Aorta (tissue), 5 donors: ENCODE measurements around the gene CCDC167. TPM values are rescaled to one million over a fixed set of nuclear protein-coding genes. Genes with fewer than 3 reads are reported as not detected.

Experiments used
- ATAC-seq: fragments of 200-7000 bp; cut with Tn5 transposase; one replicate; pipeline ENCODE4 v1.9.1; 2022; ENCODE audit warnings: moderate library complexity; ENCODE audit not compliant: low FRiP score
- DNase-seq, 2 donors: peaks; one replicate each; pipeline ENCODE4 v3.0.0-alpha.2; 2020
- H3K27ac ChIP-seq, 2 donors: one replicate each; pipeline ENCODE4 v1.5.1; 2013; ENCODE audit warnings: low read length in 2 of 2, mild to moderate bottlenecking in 2 of 2, moderate library complexity in 2 of 2, control low read depth in 1 of 2, inconsistent platforms in 1 of 2, low read depth in 1 of 2
- H3K27me3 ChIP-seq, 2 donors: one replicate each; pipeline ENCODE4 v1.6.1; 2013; ENCODE audit warnings: control low read depth in 1 of 2, low read length in 1 of 2, mild to moderate bottlenecking in 1 of 2, moderate library complexity in 1 of 2; ENCODE audit not compliant: insufficient read depth in 2 of 2, control insufficient read depth in 1 of 2
- H3K36me3 ChIP-seq, 2 donors: one replicate each; pipeline ENCODE4 v1.6.1; 2013; ENCODE audit warnings: control low read depth in 1 of 2, low read length in 1 of 2, mild to moderate bottlenecking in 1 of 2; ENCODE audit not compliant: insufficient read depth in 2 of 2, control insufficient read depth in 1 of 2
- H3K4me1 ChIP-seq, 2 donors: one replicate each; pipeline ENCODE4 v1.6.1; 2013; ENCODE audit warnings: low read length in 2 of 2, control low read depth in 1 of 2, mild to moderate bottlenecking in 1 of 2, moderate library complexity in 1 of 2; ENCODE audit not compliant: insufficient read depth in 2 of 2, control insufficient read depth in 1 of 2
- H3K4me3 ChIP-seq, 2 donors: one replicate each; pipeline ENCODE4 v1.5.1; 2013; ENCODE audit warnings: low read length in 2 of 2, control low read depth in 1 of 2, mild to moderate bottlenecking in 1 of 2
- H3K9me3 ChIP-seq: one replicate; pipeline ENCODE4 v1.6.1; 2013; ENCODE audit warnings: mild to moderate bottlenecking, low read length; ENCODE audit not compliant: control insufficient read depth
- WGBS, 2 donors: extraction: QIAGEN DNeasy Blood & Tissue Kit; methylation state at CpG; one replicate each; pipeline ENCODE4 v1.1.7; 2013; 5-methylcytosine and 5-hydroxymethylcytosine counted together
- intact Hi-C, 2 donors: fragments of 100-400 bp; cut with DNase I; formaldehyde crosslinking; loops; one replicate each; pipeline versions ENCODE4 v1.14.2 to v1.15.0; 2022
- long read RNA-seq, 2 donors: library from polyadenylated mRNA; unstranded; transcript quantifications; one replicate each; pipeline ENCODE4 v2.0.0, GENCODE V29; 2020 to 2021
- polyA plus RNA-seq, 2 donors: library from polyadenylated mRNA; stranded (reverse); fragments of 200-250 nt; gene quantifications; one replicate each; pipeline ENCODE4 v1.2.3, GENCODE V29; 2013
- total RNA-seq, 2 donors: library from RNA; stranded (reverse); fragmentation: NEBNext Ultra II Directional; extraction: Animal tissue kit (Norgen Biotek cat#: 25700); gene quantifications; one replicate each; pipeline ENCODE4 v1.2.1, GENCODE V29; 2021
- donor health status: healthy with polysubstance abuse.
- donor health status: Bipolar disorder and iron deficiency.
- donor health status: DM: no; HTN: no; CAD: no.
- donor health status: DM: no; HTN: no; CAD: no.
- donor health status: DM: yes; HTN: yes; CAD: no.

The CCDC167 gene
- total RNA-seq (10 to 100 TPM; 11.5 to 13.9 TPM), polyA plus RNA-seq (10 to 100 TPM; 15.8 to 34.1 TPM)
- long read RNA-seq, donor 1, partial matches to known transcripts = 0 of 2 reads
- long read RNA-seq, donor 1, other reads (novel, unspliced or antisense) = 0 of 2 reads
- long read RNA-seq, donor 2, partial matches to known transcripts = 0 of 1 reads
- long read RNA-seq, donor 2, other reads (novel, unspliced or antisense) = 0 of 1 reads

DNA sequence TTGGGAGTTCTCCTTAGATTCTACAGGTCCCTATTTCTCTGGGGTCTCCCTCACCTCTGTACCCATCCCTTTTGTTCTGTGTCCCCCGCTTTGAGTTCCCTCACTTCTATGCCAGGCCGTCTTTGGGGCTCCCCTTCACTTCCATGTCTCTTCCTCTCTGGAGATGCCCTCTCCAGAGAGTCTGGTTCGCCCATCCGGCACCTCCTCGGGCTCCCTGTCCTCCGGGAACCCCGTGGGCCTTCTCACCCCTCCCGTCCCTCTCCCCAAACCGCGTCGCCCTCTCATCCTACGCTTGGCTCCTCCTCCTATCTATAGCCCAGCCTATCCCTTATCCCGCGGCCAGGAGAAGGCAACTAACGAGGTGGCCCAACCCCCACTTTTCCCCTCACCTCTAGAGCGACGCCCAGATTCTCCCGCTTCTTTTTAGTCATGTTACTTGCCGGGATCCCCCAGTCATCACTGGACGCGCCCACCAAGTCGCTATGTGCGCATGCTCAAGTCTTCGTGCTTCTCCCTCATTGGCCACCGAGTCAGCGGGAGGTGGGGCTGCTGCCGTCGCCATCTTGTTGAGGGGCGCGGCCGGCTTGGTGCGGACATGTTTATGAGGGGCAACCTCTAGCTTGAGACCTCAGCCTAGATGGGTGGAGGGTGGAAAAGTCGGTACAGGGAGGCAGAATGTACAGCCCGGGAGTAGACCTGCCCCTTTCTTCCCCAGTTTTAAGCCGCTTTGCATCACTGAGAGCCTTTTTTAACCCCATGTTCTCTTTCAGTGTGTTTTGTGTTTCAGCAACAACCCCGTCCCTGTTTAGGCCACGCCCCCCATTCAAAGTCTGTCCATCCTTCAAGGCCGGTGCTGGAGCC is at the start of gene CCDC167:
TSS of gene CCDC167 (minus strand) at position 461 of the 861 bp plus-strand sequence. CDS start at position 431, 30 bp downstream.
- H3K27me3 ChIP-seq = no peaks in the 10 kb centered on the region
- H3K36me3 ChIP-seq = no peaks in the 10 kb centered on the region
- peak; percentile 97 to 98 for DNase-seq
- ATAC-seq = peak; percentile 97
- WGBS, 2 donors = 1% methylated on average over 38 of the region's 38 CpGs
- H3K4me3 ChIP-seq = peak within 1 kb of the TSS; percentile 37 to 48
- H3K9me3 ChIP-seq = no peaks in the 10 kb centered on the region
- intact Hi-C loops = no loop called here
- no peak within 1 kb of the TSS for H3K27ac ChIP-seq
- H3K4me1 ChIP-seq = no peaks in the 10 kb centered on the region

DNA sequence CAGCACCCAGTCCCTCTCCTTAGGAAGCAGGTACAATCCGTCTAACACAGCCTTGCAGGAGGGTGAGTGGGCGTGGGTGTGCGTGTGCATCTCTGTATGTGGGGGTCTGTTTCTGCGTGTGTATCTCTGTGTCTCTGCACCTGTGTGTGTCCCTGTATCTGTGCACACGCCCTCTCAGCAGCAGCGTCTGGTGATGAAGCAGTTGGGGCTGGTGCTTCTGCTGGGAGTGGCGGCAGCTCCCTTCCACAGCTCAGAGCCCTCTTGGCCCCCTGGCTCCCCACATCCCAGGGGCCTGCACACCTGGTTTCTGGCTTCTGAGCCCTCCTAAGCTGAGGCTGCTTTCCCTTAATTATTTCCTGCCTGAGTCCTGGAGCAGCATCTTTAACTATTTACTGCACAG is 49.5 kb upstream of the CCDC167 start:
- DNase-seq (no peak), ATAC-seq (no peak)
- Histone ChIP-seq H3K27ac (no peak overlapping the region), H3K4me1 (no peaks in the 10 kb centered on the region), H3K4me3 (no peak overlapping the region), H3K36me3 (no peaks in the 10 kb centered on the region), H3K27me3 (no peaks in the 10 kb centered on the region), H3K9me3 (no peaks in the 10 kb centered on the region)
- WGBS, 2 donors = 88 to 91% methylated on average over 7 of the region's 7 CpGs
- intact Hi-C loops = no loop called here

GRCh38 chr6:37548067-37548674 is 48.5 kb upstream of the CCDC167 start:
- WGBS, 2 donors = 79 to 85% methylated on average over 8 of the region's 8 CpGs
- DNase-seq (no peak), ATAC-seq (no peak)
- H3K27ac ChIP-seq = no peak overlapping the region
- H3K27me3 ChIP-seq = no peaks in the 10 kb centered on the region
- H3K4me1 ChIP-seq = no peaks in the 10 kb centered on the region
- no peaks in the 10 kb centered on the region for H3K36me3 ChIP-seq
- intact Hi-C loops = no loop called here
- no peak overlapping the region for H3K4me3 ChIP-seq
- no peaks in the 10 kb centered on the region for H3K9me3 ChIP-seq

GRCh38 chr6:37547564-37548061 is 47.9 kb upstream of the CCDC167 start:
- ATAC-seq = no peak
- intact Hi-C loops = no loop called here
- 69 to 71% methylated on average over 8 of the region's 8 CpGs for WGBS, 2 donors

DNA sequence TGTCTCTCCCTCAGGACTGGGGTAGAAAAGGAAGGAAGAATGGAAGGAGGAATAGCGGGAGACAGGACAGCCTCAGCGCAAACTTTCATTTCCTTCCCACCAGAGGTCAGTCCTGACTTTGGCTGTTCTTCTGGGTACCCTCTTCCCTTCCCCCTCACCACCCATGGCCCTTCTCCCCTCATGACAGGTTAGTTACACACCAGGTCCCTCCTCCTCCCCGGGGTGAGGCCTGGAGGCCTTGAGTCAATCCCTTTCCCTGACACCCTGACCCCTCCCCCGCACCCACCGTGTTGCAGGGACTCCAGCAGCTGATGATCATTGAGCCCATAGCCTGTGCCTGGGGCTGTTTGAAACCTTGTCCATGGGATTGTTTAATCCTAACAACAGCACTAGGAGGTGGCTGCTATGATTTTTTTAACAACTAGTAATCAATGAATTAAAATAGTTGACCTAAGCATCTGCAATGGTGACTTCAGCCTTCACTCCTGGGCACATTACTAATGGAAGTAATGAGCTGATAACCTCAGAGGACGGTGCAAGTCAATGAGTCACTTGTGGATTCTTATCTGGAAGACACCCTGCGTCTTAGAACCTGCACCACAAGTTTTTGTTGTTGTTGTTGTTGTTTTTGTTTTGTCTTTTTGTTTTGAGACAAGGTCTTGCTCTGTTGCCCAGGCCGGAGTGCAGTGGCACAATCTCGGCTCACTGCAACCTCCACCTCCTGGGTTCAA is 46.6 kb upstream of the CCDC167 start:
- intact Hi-C loops = no loop called here
- Histone ChIP-seq H3K27me3 (no peaks in the 10 kb centered on the region), H3K36me3 (no peaks in the 10 kb centered on the region), H3K4me1 (no peaks in the 10 kb centered on the region), H3K9me3 (no peaks in the 10 kb centered on the region), H3K27ac (no peak overlapping the region), H3K4me3 (no peak overlapping the region)
- DNase-seq = no peak
- no peak for ATAC-seq
- WGBS, 2 donors = 78 to 86% methylated on average over 9 of the region's 9 CpGs

More at GRCh38 chr6:37547564-37548061, 47.9 kb upstream of the CCDC167 start:
- Histone ChIP-seq H3K36me3 (no peaks in the 10 kb centered on the region), H3K4me1 (no peaks in the 10 kb centered on the region), H3K27ac (no peak overlapping the region), H3K9me3 (no peaks in the 10 kb centered on the region), H3K4me3 (no peak overlapping the region), H3K27me3 (no peaks in the 10 kb centered on the region)
- no peak for DNase-seq

DNA sequence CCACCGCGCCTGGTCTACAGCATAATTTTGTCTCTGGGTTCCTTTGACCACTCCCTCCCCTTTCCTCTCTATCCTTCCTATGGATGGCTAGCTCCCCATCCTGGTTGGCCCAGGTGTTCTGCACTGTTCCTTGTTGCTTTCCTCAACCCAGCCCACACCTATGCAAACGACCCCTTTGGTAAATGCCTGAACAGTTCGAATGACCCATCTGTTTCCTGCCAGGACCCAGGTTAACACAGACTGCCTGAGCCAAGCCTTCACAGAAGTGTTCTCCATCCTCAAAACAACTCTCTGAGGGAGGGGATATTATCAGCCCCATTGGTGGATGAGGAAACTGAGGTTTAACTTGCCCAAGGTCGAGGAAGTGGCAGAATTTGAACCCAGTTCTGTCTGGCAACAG is 44.8 kb upstream of the CCDC167 start:
- ATAC-seq (no peak), DNase-seq (no peak)
- no peaks in the 10 kb centered on the region for H3K36me3 ChIP-seq
- no peaks in the 10 kb centered on the region for H3K27me3 ChIP-seq
- WGBS, 2 donors = 85 to 88% methylated on average over 5 of the region's 5 CpGs
- H3K9me3 ChIP-seq = no peaks in the 10 kb centered on the region
- intact Hi-C loops = no loop called here
- no peak overlapping the region for H3K27ac ChIP-seq
- H3K4me3 ChIP-seq = no peak overlapping the region
- no peaks in the 10 kb centered on the region for H3K4me1 ChIP-seq

DNA sequence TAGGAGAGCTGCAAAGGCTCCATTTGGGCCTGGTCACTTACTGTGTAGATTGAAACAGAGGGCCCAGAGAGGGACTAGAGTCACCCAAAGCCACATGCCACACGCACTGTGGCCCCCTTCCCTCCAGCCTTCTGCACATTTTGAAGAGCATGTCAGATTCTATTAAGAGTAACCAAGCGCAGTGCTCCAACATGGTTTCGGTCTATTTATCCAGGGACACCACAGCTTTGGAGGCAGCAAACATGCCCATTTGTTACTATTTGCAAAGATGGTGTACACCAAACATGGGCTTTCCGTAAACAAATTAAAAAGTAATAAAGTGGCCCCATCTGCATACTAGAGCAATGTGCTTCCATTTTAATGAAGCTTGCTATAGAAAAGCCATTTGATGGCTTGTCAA is 43.7 kb upstream of the CCDC167 start:
- Histone ChIP-seq H3K27ac (no peak overlapping the region), H3K9me3 (no peaks in the 10 kb centered on the region), H3K4me1 (no peaks in the 10 kb centered on the region), H3K27me3 (no peaks in the 10 kb centered on the region), H3K4me3 (no peak overlapping the region), H3K36me3 (no peaks in the 10 kb centered on the region)
- intact Hi-C loops = no loop called here
- no peak for ATAC-seq
- 87 to 99% methylated on average over 4 of the region's 4 CpGs for WGBS, 2 donors
- no peak for DNase-seq

GRCh38 chr6:37541346-37541745 is 41.7 kb upstream of the CCDC167 start:
- WGBS, 2 donors = 92 to 96% methylated on average over 4 of the region's 4 CpGs
- H3K9me3 ChIP-seq = no peaks in the 10 kb centered on the region
- no peak overlapping the region for H3K4me3 ChIP-seq
- intact Hi-C loops = no loop called here
- no peaks in the 10 kb centered on the region for H3K4me1 ChIP-seq
- ATAC-seq (no peak), DNase-seq (no peak)
- no peak overlapping the region for H3K27ac ChIP-seq
- no peaks in the 10 kb centered on the region for H3K36me3 ChIP-seq
- H3K27me3 ChIP-seq = no peaks in the 10 kb centered on the region
